GM18526 (cell line): Measurements from ENCODE around the gene CDK14.

ENCODE experiments used
- POLR2A ChIP-seq: IDR thresholded peaks from 3 replicates; pipeline ENCODE4 v1.6.1; 2011; ENCODE audit not compliant: insufficient read length; ENCODE audit errors: extremely low read depth

The CDK14 gene

GRCh38 chr7:90739716-90740115 is 143.6 kb downstream of the CDK14 start:
- no peak for TF ChIP-seq POLR2A

GRCh38 chr7:90740386-90740785 is 144.3 kb downstream of the CDK14 start:
- no peak for TF ChIP-seq POLR2A

GRCh38 chr7:90743626-90744025 is 147.5 kb downstream of the CDK14 start:
- no peak for TF ChIP-seq POLR2A

- TF ChIP-seq POLR2A = no peak
These were observed 151.4 kb downstream of the CDK14 start for GRCh38 chr7:90747516-90747915.

GRCh38 chr7:90749262-90749661 is 153.1 kb downstream of the CDK14 start:
- no peak for TF ChIP-seq POLR2A

GRCh38 chr7:90749774-90750173 is 153.7 kb downstream of the CDK14 start:
- TF ChIP-seq POLR2A = no peak

GRCh38 chr7:90751595-90751994 is 155.5 kb downstream of the CDK14 start:
- no peak for TF ChIP-seq POLR2A

- no peak for TF ChIP-seq POLR2A
These were observed 155.9 kb downstream of the CDK14 start for GRCh38 chr7:90752051-90752450.

- no peak for TF ChIP-seq POLR2A
These were observed 158.9 kb downstream of the CDK14 start for GRCh38 chr7:90755041-90755440.

GRCh38 chr7:90756366-90756765 is 160.2 kb downstream of the CDK14 start:
- no peak for TF ChIP-seq POLR2A

- no peak for TF ChIP-seq POLR2A
These were observed 162.9 kb downstream of the CDK14 start for GRCh38 chr7:90758933-90759562.

GRCh38 chr7:90759710-90760109 is 163.6 kb downstream of the CDK14 start:
- TF ChIP-seq POLR2A = no peak

- no peak for TF ChIP-seq POLR2A
These were observed 164.8 kb downstream of the CDK14 start for GRCh38 chr7:90760892-90761291.

GRCh38 chr7:90761584-90761983 is 165.5 kb downstream of the CDK14 start:
- TF ChIP-seq POLR2A = no peak

- TF ChIP-seq POLR2A = no peak
These were observed 167.0 kb downstream of the CDK14 start for GRCh38 chr7:90763108-90763507.

- TF ChIP-seq POLR2A = no peak
These were observed 168.9 kb downstream of the CDK14 start for GRCh38 chr7:90764848-90765570.

GRCh38 chr7:90766814-90767564 is 170.9 kb downstream of the CDK14 start:
- no peak for TF ChIP-seq POLR2A

GRCh38 chr7:90768301-90768700 is 172.2 kb downstream of the CDK14 start:
- TF ChIP-seq POLR2A = no peak
